Stimulated activated CD4-positive, alpha-beta T cell treated with anti-CD3 and anti-CD28 coated beads, Interleukin-4, amount 100 ng/mL, for 48 hours (primary cell): ENCODE data around the gene TLCD5.

Source experiments
- DNase-seq, 2 donors: peaks; one replicate each; pipeline ENCODE4 v3.0.0-alpha.2; 2020; ENCODE audit warnings: low read depth in 2 of 2

The TLCD5 gene

GRCh38 chr11:120336641-120337354 is 11.7 kb downstream of the TLCD5 start:
- DNase-seq: peak in 1 of 2 donors; percentile 18

DNA sequence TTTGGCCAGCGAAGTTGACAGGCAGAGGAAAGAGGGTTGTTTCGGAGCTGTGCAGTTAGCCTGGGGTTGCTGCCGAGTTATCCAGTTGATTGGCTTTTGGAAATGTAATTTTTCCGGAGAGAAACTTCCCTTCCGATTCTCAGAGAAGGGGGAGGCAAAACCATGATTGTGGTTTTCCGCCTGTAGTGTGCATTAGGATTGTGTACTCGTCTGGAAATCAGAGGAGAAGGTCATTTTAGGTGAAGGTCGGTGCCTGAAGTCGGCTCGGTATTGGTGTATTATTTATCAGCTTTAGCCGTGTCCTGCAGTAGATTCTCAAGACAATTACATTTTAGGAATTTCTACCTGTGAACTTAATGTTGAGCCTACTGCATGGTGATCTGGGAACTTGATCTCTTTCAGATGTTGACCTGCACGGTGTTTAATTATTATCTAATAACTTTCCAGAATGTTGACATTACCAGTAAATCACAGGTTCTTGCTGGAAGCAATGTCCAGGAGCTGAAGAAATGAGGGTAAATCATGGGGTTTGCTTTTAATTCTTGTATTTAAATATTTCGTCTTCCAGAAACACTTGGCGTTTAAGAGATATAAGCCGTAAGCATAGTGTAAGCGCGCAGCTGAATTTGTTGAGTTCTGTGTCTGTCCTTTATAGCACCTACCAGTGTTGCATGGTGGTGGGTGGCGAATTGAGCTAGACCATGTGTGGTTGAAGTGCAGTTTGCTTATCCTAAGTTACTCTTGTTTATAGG is 12.4 kb downstream of the TLCD5 start:
- no peak for DNase-seq

DNA sequence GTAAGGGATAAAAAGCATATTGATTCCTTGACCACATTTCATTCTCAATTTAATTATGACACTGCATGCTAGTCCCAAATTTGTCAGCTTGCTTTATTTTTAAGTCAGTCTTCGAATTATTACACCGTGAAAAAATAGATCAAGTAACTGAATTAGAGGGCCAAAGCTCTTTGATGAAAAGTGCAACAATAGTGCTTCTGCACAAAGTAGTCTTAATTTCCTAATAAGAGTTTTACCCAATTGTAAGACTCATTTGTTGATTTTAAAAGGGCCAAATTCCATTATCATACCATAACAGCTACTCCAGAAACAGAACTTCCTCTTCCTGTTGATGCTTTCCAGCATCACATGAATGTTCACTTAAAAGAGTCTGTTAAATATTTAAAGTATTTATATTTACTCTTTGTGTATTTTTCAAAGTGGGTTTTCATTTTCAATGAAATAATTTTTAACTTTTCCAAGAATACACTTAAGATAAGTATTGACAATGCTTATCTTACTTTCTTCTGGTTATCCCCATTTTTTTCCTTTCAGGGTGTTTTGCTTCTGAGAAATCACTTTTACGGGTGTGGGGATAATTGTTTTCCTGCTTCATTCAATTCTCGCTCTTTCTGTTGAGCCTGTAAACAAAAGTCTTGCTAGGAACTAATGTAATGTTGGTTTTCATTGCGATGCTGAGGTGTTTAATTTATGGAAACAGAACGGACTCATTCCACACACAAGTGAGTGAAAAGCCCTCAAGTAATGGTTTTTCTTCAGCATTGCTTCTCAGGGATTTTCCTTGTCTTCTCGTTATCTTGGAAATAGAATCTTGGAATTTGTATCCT is 13.2 kb downstream of the TLCD5 start:
- no peak for DNase-seq

- DNase-seq: no peak
These were observed 14.3 kb downstream of the TLCD5 start for GRCh38 chr11:120339394-120339890.

GRCh38 chr11:120340529-120340928 is 15.4 kb downstream of the TLCD5 start:
- no peak for DNase-seq

GRCh38 chr11:120342226-120342625 is 17.1 kb downstream of the TLCD5 start:
- DNase-seq: no peak

GRCh38 chr11:120342678-120343077 is 17.6 kb downstream of the TLCD5 start:
- DNase-seq: no peak

DNA sequence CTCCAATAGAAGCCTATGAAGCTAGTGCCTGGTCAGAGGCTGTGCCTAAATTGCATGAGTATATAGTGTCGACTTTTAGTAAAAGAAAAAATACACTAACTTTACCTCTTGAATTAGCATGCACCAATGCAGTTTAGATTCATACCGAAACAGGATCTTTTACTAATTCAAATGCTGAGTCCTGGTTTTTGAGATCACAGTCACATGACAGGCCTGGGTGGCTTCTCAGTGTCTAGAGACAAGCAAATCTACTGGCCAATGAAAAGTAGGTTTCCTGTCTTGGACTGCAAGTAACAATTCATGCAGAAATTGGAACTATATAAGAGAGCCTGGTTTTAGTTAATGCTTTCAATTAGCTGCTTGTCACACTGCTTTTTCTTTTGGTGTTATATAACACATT is 18.3 kb downstream of the TLCD5 start:
- DNase-seq: no peak

- DNase-seq: no peak
These were observed 19.4 kb downstream of the TLCD5 start for GRCh38 chr11:120344302-120345004.

GRCh38 chr11:120346233-120346632 is 21.1 kb downstream of the TLCD5 start:
- no peak for DNase-seq

DNA sequence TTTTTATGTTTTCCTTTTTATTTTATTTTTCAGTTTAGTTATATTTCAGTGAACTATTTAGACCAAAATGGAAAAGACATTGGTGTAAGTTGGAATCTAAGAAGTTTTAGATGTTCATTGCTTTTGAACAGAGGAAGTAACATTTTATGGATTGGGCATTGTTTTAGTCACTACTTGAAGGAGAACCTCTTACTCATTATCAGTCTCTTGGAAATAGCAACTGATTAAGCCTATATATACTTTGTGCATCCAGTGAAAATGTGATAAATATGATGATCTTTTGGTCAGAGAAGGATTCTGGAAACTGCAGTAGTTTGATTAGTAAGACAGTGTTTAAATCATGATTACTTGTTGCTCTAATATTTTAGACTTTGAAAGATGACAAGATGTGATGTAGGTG is 25.5 kb downstream of the TLCD5 start:
- no peak for DNase-seq

DNA sequence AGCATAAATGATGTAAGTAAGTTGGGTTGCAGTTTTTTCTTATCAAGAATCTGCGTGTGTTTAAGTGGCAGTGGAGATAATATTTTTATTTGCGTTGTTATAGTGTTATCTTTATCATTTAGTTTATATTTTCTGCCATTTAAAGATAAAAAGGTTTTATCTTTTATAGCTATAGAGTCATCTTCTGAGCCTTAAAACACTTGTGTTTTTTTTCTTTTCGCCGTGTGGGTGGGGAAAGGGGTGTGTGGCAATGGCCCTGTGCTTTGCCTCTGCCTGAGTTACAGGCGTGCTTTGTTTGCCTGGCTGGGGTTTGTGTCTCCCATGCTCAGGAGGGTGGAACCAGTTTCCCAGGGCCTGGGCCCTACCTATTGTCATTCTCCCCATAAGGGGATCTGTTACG is 27.3 kb downstream of the TLCD5 start:
- DNase-seq: no peak

GRCh38 chr11:120354068-120354467 is 29.0 kb downstream of the TLCD5 start:
- DNase-seq: no peak

- no peak for DNase-seq
These were observed 29.7 kb downstream of the TLCD5 start for GRCh38 chr11:120354779-120355178.

- no peak for DNase-seq
These were observed 32.5 kb downstream of the TLCD5 start for GRCh38 chr11:120357620-120358019.

GRCh38 chr11:120358729-120359128 is 33.6 kb downstream of the TLCD5 start:
- DNase-seq: no peak

GRCh38 chr11:120363436-120363835 is 38.3 kb downstream of the TLCD5 start:
- no peak for DNase-seq

GRCh38 chr11:120365512-120365911 is 40.4 kb downstream of the TLCD5 start:
- no peak for DNase-seq

DNA sequence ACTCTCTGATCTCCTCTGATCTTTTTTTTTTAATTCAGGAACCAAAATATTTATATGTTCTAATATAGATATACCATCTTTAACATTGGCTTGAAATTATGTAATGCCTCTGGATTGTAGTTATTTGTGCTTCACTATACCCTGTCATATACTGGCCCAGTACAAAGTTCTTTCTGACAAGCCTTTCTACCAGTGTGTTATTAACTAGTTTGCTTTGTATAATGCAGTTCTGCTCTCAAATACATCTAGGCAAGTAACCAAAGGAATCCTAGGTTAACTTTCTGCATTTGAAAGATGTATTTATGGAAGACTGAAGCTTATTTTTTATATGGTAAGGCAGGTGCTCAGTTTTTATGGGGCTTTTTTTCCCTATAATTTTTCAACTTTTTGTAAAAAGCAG is 47.2 kb downstream of the TLCD5 start:
- no peak for DNase-seq

- DNase-seq: no peak
These were observed 50.0 kb downstream of the TLCD5 start for GRCh38 chr11:120375076-120375475.

GRCh38 chr11:120376547-120377182 is 51.6 kb downstream of the TLCD5 start:
- DNase-seq: no peak
